BE2C (cell line): Measurements from ENCODE around the gene DNAAF2.
"Not testable (repeated sequence)": the region's sequence is repeated elsewhere in the genome, so short reads cannot be mapped to it uniquely, and the experiment has no call there.

Experiments used
- DNase-seq: peaks from one replicate; pipeline ENCODE4 v3.0.0-alpha.2; 2020
- H3K27me3 ChIP-seq: fragments of 250-450 bp; sonication (Bioruptor Pico); 2 replicates; pipeline ENCODE4 v1.5.1; 2020; ENCODE audit warnings: mild to moderate bottlenecking
- H3K36me3 ChIP-seq: fragments of 250-450 bp; sonication (Bioruptor Pico); 2 replicates; pipeline ENCODE4 v1.5.1; 2020; ENCODE audit warnings: mild to moderate bottlenecking
- H3K4me1 ChIP-seq: fragments of 250-450 bp; sonication (Bioruptor Pico); 2 replicates; pipeline ENCODE4 v1.5.1; 2020
- H3K4me3 ChIP-seq: 2 replicates; pipeline ENCODE4 v1.5.1; 2011; ENCODE audit warnings: low read depth, low read length
- H3K9me3 ChIP-seq: fragments of 250-450 bp; sonication (Bioruptor Pico); 2 replicates; pipeline ENCODE4 v1.5.1; 2020
- TF ChIP-seq, protein P1 (sequence below): IDR thresholded peaks from 2 replicates; pipeline ENCODE4 v1.5.1; 2012; ENCODE audit warnings: mild to moderate bottlenecking, low read depth, low read length

The DNAAF2 gene

DNA sequence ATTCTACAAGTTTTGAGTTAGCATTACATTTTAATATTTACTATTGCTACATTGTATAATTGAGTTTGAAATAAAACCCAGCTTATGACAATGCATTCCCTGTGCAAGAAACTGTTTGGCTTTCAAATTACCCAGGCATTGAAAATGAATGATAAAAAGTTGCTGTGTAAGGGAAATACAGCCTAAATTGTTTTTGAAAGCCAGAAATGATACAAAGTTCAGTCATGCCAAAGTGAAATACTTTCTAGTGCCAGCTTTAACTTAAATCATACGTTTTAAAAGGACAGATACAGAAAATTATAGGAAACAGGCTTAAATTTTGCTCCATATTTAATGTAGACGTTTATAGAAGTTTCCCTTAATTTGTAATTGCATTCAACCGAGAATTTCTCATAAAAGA is 11.7 kb downstream of the DNAAF2 start:
- no peaks in the 10 kb centered on the region for H3K4me1 ChIP-seq
- no peaks in the 10 kb centered on the region for H3K9me3 ChIP-seq
- no peaks in the 10 kb centered on the region for H3K27me3 ChIP-seq
- TF ChIP-seq, protein P1, sequence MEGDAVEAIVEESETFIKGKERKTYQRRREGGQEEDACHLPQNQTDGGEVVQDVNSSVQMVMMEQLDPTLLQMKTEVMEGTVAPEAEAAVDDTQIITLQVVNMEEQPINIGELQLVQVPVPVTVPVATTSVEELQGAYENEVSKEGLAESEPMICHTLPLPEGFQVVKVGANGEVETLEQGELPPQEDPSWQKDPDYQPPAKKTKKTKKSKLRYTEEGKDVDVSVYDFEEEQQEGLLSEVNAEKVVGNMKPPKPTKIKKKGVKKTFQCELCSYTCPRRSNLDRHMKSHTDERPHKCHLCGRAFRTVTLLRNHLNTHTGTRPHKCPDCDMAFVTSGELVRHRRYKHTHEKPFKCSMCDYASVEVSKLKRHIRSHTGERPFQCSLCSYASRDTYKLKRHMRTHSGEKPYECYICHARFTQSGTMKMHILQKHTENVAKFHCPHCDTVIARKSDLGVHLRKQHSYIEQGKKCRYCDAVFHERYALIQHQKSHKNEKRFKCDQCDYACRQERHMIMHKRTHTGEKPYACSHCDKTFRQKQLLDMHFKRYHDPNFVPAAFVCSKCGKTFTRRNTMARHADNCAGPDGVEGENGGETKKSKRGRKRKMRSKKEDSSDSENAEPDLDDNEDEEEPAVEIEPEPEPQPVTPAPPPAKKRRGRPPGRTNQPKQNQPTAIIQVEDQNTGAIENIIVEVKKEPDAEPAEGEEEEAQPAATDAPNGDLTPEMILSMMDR = no peak
- peaks cover 46% of the 10 kb centered on the region for H3K36me3 ChIP-seq
- peak overlapping the region; percentile 91 for H3K4me3 ChIP-seq
- no peak for DNase-seq

DNA sequence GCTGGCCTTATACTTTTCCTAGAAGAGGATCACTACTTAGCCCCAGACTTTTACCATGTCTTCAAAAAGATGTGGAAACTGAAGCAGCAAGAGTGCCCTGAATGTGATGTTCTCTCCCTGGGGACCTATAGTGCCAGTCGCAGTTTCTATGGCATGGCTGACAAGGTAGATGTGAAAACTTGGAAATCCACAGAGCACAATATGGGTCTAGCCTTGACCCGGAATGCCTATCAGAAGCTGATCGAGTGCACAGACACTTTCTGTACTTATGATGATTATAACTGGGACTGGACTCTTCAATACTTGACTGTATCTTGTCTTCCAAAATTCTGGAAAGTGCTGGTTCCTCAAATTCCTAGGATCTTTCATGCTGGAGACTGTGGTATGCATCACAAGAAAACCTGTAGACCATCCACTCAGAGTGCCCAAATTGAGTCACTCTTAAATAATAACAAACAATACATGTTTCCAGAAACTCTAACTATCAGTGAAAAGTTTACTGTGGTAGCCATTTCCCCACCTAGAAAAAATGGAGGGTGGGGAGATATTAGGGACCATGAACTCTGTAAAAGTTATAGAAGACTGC is 12.9 kb downstream of the DNAAF2 start:
- peaks cover 50% of the 10 kb centered on the region for H3K36me3 ChIP-seq
- peak overlapping the region; percentile 91 for H3K4me3 ChIP-seq
- no peaks in the 10 kb centered on the region for H3K4me1 ChIP-seq
- H3K9me3 ChIP-seq = no peaks in the 10 kb centered on the region
- no peaks in the 10 kb centered on the region for H3K27me3 ChIP-seq
- TF ChIP-seq, protein P1 = no peak
- no peak for DNase-seq

DNA sequence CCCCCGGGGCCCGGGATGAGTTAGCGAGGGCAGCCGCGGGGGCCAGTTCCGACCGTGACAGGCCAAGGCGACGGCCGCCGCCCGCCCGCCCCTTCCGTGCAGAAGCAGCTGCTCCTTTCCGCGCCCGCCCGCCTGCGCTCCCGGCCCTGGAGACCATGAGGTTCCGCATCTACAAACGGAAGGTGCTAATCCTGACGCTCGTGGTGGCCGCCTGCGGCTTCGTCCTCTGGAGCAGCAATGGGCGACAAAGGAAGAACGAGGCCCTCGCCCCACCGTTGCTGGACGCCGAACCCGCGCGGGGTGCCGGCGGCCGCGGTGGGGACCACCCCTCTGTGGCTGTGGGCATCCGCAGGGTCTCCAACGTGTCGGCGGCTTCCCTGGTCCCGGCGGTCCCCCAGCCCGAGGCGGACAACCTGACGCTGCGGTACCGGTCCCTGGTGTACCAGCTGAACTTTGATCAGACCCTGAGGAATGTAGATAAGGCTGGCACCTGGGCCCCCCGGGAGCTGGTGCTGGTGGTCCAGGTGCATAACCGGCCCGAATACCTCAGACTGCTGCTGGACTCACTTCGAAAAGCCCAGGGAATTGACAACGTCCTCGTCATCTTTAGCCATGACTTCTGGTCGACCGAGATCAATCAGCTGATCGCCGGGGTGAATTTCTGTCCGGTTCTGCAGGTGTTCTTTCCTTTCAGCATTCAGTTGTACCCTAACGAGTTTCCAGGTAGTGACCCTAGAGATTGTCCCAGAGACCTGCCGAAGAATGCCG is 13.7 kb downstream of the DNAAF2 start:
- Histone ChIP-seq H3K9me3 (no peaks in the 10 kb centered on the region), H3K27me3 (no peaks in the 10 kb centered on the region), H3K4me1 (no peaks in the 10 kb centered on the region), H3K36me3 (peaks cover 47% of the 10 kb centered on the region), H3K4me3 (peak overlapping the region; percentile 91)
- TF ChIP-seq, protein P1 = no peak; the same call in 1 of the 2 replicates
- DNase-seq = peak; percentile 80

DNA sequence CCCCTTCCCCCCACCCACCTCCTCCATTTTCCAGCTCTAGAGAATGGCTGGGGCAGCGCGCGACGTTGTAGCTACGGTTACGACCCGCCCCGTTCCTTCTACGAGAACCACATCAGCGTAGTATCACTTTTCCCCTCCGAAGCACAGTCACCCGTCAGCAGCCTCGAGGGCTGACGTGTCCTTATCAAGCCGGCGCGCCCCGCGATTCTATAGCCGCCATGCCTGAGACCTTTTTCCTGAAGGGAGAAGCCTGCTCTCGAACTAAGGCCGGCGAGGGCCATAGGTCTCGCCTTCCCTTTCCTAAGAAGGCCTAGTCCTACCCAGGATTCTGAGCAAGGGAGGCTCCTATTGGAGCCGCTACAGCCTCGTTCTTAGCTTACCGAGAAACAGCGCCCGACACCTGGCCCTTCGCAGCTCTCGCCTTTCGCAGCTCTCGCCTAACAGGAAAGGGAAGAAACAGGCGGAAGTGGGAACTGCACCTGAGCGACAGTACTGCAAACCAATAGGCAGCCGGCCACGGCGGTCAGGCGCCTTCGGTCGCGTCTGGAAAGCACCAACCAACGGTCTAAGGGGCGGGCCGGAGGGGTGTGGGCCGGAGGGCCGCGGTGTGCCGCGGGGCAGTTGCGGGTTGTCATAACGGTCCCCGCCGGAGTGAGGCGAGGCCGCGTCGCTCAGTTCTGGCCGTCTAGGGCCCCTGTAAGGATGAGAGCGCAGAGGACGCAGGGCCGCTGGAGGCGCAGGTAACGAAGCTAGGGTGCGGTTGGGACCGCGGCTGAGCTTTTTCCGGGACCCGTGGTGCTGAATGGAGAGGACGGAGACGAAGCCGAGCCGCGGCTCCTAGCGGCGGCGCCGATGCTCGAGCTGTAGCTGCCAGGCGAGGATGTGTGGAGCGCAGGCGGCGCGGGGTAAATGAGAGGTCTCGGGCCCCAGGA is 14.6 kb downstream of the DNAAF2 start, which contains the start of the genes MGAT2 and RPL36AL:
MGAT2 (plus strand) TSS at position 618 of the 932 bp plus-strand sequence. CDS start 470 bp downstream, outside the sequence.
RPL36AL (minus strand) TSS at position 445 of the 932 bp plus-strand sequence. CDS start 1,522 bp downstream, outside the sequence.
- Histone ChIP-seq H3K4me3 (peak within 1 kb of the TSS; percentile 91), H3K9me3 (no peaks in the 10 kb centered on the region), H3K27me3 (no peaks in the 10 kb centered on the region), H3K4me1 (no peaks in the 10 kb centered on the region), H3K36me3 (peaks cover 39% of the 10 kb centered on the region)
- DNase-seq = peak; percentile 99
- TF ChIP-seq, protein P1 = peak; percentile 25

DNA sequence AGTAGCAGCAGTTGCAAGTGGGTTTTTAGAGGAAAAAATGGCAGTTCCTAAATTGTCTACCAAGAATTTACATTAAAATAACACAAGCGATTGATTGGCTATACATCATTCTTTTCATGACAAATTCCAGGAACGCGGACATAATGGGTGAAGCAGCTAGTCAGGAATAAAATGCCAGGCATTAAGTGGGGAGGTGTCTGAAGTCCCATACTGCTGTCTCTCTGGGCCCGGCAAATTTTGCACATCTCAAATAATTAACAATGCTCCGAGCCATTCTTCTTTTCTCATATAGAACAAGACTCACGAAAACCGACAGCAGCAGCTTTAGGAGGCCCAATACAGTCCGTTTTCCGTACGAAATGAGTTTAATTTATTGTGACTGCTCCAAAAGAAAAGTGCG is 15.3 kb downstream of the DNAAF2 start:
- peaks cover 37% of the 10 kb centered on the region for H3K36me3 ChIP-seq

DNA sequence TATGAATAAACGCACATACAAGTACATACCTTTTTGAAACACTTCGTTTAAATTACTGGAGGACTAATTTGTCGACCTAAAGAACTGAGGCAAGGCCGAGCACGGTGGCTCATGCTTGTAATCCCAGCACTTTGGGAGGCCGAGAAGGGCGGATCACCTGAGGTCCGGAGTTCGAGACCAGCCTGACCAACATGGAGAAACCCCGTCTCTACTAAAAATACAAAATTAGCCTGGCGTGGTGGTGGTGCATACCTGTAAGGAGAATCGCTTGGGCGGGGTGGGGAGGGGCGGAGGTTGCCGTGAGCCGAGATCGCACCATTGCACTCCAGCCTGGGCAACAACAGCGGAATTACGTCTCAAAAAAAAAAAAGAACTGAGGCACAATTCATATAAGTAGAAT is 15.8 kb downstream of the DNAAF2 start:
- not testable (repeated sequence) for H3K9me3 ChIP-seq, DNase-seq, H3K4me1 ChIP-seq, H3K27me3 ChIP-seq
- H3K4me3 ChIP-seq = peak overlapping the region; percentile 91
- H3K36me3 ChIP-seq = peaks cover 38% of the 10 kb centered on the region

More for the DNA sequence above, 15.3 kb downstream of the DNAAF2 start:
- Histone ChIP-seq H3K9me3 (no peaks in the 10 kb centered on the region), H3K4me1 (no peaks in the 10 kb centered on the region), H3K27me3 (no peaks in the 10 kb centered on the region), H3K4me3 (peak overlapping the region; percentile 91)
- TF ChIP-seq, protein P1 = no peak
- DNase-seq = no peak
